IPS-20b (cell line): Measurements from ENCODE around the gene SLC7A6OS.

ENCODE experiments used
- H3K27ac ChIP-seq: one replicate; pipeline ENCODE4 v1.5.1; 2013; ENCODE audit warnings: low read length
- H3K27me3 ChIP-seq: 2 replicates; pipeline ENCODE4 v1.6.1; 2013; ENCODE audit warnings: mild to moderate bottlenecking, low read length, inconsistent platforms; ENCODE audit not compliant: insufficient read depth
- H3K36me3 ChIP-seq: 2 replicates; pipeline ENCODE4 v1.6.1; 2013; ENCODE audit warnings: low read depth, mild to moderate bottlenecking, inconsistent platforms, low read length, moderate library complexity; ENCODE audit not compliant: insufficient read depth
- H3K4me1 ChIP-seq: 2 replicates; pipeline ENCODE4 v1.6.1; 2013; ENCODE audit warnings: mild to moderate bottlenecking, control low read depth, inconsistent platforms, low read length, moderate library complexity; ENCODE audit not compliant: insufficient read depth
- H3K4me3 ChIP-seq: 2 replicates; pipeline ENCODE4 v1.5.1; 2013; ENCODE audit warnings: mild to moderate bottlenecking, low read length, inconsistent platforms
- H3K9ac ChIP-seq: 2 replicates; pipeline ENCODE4 v1.6.1; 2013; ENCODE audit warnings: low read depth, mild to moderate bottlenecking, inconsistent platforms, low read length, moderate library complexity
- H3K9me3 ChIP-seq: 2 replicates; pipeline ENCODE4 v1.6.1; 2013; ENCODE audit warnings: mild to moderate bottlenecking, low read depth, low read length, inconsistent platforms; ENCODE audit not compliant: insufficient read depth

Gene SLC7A6OS

DNA sequence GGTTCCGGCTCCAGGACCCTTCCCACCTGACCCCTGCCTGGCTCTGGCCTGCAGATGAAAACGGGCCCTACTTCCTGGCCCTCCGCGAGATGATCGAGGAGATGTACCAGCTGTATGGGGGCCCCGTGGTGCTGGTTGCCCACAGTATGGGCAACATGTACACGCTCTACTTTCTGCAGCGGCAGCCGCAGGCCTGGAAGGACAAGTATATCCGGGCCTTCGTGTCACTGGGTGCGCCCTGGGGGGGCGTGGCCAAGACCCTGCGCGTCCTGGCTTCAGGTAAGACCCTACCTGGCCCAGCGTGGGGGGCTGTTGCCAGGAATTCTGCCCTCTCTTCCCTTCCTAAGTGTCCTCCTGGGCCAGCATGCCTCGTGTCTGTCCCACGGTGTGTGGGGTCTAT lies 55.0 kb downstream of the SLC7A6OS start:
- H3K27me3 ChIP-seq, result no peaks in the 10 kb centered on the region
- peaks cover 11% of the 10 kb centered on the region for H3K36me3 ChIP-seq
- no peaks in the 10 kb centered on the region for H3K4me1 ChIP-seq
- H3K9ac ChIP-seq, result no peak overlapping the region
- H3K4me3 ChIP-seq, result no peak overlapping the region
- H3K27ac ChIP-seq, result no peak overlapping the region
- no peaks in the 10 kb centered on the region for H3K9me3 ChIP-seq

DNA sequence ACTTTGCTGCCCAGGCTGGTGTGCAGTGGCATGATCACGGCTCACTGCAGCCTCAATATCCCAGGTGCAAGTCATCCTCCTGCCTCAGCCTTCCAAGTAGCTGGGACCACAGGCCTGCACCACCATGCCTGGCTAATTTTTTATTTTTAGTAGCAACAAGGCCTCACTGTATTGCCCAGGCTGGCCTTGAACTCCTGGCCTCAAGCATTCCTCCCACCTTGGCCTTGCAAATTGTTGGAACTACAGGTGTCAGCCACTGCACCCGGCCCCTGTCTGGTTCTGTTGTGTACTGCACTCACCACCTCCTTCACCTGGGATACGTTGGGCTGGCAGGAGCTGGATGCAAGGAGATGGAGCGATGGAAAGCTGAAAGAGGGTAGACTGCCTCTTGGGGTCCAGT lies 57.0 kb downstream of the SLC7A6OS start:
- Histone ChIP-seq H3K9ac (no peak overlapping the region), H3K9me3 (no peaks in the 10 kb centered on the region), H3K27ac (no peak overlapping the region), H3K4me3 (no peak overlapping the region), H3K4me1 (no peaks in the 10 kb centered on the region), H3K27me3 (no peaks in the 10 kb centered on the region), H3K36me3 (no peaks in the 10 kb centered on the region)

DNA sequence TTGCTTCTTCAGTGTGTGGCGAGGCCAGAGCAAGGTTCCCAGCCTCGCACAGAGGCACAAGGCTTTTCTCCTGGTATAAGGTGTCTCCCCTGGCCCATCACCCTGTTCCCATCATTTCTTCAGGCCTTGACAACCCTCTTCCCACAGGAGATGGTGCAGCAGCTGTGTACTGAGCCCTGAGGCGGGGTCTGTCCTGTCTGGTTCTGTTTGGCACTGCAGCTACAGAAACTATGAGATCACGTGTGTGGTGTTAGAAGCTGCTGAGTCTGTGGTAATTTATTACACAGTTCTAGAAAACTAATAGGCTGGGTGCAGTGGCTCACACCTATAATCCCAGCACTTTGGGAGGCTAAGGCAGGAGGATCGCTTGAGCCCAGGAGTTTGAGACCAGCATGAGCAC lies 58.4 kb downstream of the SLC7A6OS start:
- Histone ChIP-seq H3K36me3 (no peaks in the 10 kb centered on the region), H3K4me1 (no peaks in the 10 kb centered on the region), H3K4me3 (no peak overlapping the region), H3K27ac (no peak overlapping the region), H3K9ac (no peak overlapping the region), H3K27me3 (no peaks in the 10 kb centered on the region), H3K9me3 (no peaks in the 10 kb centered on the region)

DNA sequence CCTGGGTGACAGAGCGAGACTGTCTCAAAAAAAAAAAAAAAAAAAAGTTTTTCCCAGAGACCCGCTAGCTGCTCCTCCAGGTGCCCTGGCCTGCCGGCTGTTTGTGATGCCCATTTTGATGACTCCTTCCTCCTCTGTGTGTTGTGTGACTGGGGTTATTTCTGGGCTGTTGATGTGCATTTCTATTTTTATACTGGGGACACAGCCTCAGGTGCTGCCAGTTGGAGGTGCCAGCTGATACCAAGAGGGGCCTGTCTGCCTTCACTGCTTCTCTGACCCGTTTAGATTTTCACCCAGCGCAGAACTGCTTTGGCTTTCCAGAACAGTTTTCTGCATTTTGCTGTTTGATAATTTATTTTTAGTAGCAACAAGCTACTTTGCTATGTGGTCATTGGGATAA lies 58.9 kb downstream of the SLC7A6OS start:
- Histone ChIP-seq H3K27me3 (no peaks in the 10 kb centered on the region), H3K4me3 (no peak overlapping the region), H3K27ac (no peak overlapping the region), H3K9me3 (no peaks in the 10 kb centered on the region), H3K4me1 (no peaks in the 10 kb centered on the region), H3K9ac (no peak overlapping the region), H3K36me3 (no peaks in the 10 kb centered on the region)

DNA sequence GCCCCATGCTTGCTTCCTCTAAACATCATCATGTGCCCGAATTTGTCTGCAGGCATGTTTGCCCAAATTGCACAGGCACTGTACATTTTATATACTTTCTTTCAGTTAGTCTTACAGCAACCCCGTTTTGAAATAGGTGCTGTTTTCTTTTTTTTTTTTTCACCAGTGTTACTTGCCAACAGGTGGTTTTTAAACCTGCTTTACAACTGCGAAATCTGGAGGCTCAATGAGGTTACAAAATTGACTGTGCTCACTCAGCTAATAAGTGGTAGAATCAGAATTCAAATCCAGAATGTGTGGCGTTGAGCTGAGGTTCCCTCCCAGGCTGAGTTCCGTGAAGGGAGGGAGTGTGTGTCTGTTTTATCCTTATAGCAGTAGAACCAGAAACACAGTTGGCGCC lies 59.8 kb downstream of the SLC7A6OS start:
- H3K9me3 ChIP-seq, result no peaks in the 10 kb centered on the region
- H3K9ac ChIP-seq, result no peak overlapping the region
- H3K27ac ChIP-seq, result no peak overlapping the region
- peaks cover under 1% of the 10 kb centered on the region; the same call in 1 of the 2 replicates for H3K4me1 ChIP-seq
- no peaks in the 10 kb centered on the region for H3K36me3 ChIP-seq
- no peak overlapping the region for H3K4me3 ChIP-seq
- peaks cover 7% of the 10 kb centered on the region for H3K27me3 ChIP-seq

- no peaks in the 10 kb centered on the region for H3K9me3 ChIP-seq
- H3K27me3 ChIP-seq, result peaks cover 17% of the 10 kb centered on the region
- H3K9ac ChIP-seq, result no peak overlapping the region
- peaks cover 4% of the 10 kb centered on the region; the same call in 1 of the 2 replicates for H3K4me1 ChIP-seq
- no peak overlapping the region for H3K4me3 ChIP-seq
- no peak overlapping the region for H3K27ac ChIP-seq
- no peaks in the 10 kb centered on the region for H3K36me3 ChIP-seq
Observed at GRCh38 chr16:68249371-68249770, 61.4 kb downstream of the SLC7A6OS start.
